T-helper 1 cell treated with Interleukin-12 subunit alpha and Interleukin-12 subunit beta and Interleukin-4 antibody, amounts not matched to agents 30 μg/mL and 1 μg/mL, for 36 hours (primary cell): ENCODE data around the gene BMP4.

Experiments
- H3K27ac Mint-ChIP-seq: one replicate; pipeline ENCODE4 v1.8.0; 2021; ENCODE audit warnings: mild to moderate bottlenecking, mixed read lengths
- H3K27me3 Mint-ChIP-seq: one replicate; pipeline ENCODE4 v1.8.0; 2021; ENCODE audit warnings: low read depth, mixed read lengths
- H3K36me3 Mint-ChIP-seq: one replicate; pipeline ENCODE4 v1.8.0; 2021; ENCODE audit warnings: low read depth, mixed read lengths
- H3K4me1 Mint-ChIP-seq: one replicate; pipeline ENCODE4 v1.8.0; 2021; ENCODE audit warnings: low read depth, mixed read lengths
- H3K4me3 Mint-ChIP-seq: one replicate; pipeline ENCODE4 v1.8.0; 2021; ENCODE audit warnings: mild to moderate bottlenecking, moderate library complexity, mixed read lengths
- H3K9me3 Mint-ChIP-seq: one replicate; pipeline ENCODE4 v1.8.0; 2021; ENCODE audit warnings: mixed read lengths

The BMP4 gene

DNA sequence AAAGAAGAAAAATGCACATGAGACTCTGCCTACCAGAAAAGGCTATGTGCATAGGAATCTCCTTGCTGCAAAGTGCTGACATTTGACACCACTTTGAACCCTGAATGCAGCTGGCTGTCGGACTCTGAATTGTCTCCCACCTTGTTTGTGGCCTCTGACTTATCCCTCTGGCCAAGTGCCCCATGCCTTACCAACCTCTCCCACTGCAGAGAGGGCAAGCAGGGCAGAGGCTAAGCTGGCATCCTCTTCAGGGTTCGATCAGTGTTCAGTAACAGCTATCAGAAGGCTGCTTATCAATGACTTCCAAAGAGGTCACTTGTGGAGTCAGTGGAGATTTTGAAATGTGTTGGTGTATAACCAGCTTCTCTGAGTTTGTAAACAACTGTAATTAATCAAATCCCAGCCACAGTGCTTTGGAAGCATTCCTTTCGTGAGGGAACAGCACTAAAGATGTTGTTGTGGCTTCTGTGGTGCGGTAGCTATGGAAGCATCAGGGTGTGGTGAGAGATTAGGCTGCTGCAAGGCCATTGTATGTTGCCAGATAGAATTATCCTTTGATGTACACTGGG, 22.6 kb upstream of the BMP4 start:
- H3K9me3 Mint-ChIP-seq, result peaks cover 3% of the 10 kb centered on the region
- no peak overlapping the region for H3K4me3 Mint-ChIP-seq
- no peak overlapping the region for H3K27ac Mint-ChIP-seq
- no peaks in the 10 kb centered on the region for H3K36me3 Mint-ChIP-seq
- H3K27me3 Mint-ChIP-seq, result no peaks in the 10 kb centered on the region
- no peaks in the 10 kb centered on the region for H3K4me1 Mint-ChIP-seq

DNA sequence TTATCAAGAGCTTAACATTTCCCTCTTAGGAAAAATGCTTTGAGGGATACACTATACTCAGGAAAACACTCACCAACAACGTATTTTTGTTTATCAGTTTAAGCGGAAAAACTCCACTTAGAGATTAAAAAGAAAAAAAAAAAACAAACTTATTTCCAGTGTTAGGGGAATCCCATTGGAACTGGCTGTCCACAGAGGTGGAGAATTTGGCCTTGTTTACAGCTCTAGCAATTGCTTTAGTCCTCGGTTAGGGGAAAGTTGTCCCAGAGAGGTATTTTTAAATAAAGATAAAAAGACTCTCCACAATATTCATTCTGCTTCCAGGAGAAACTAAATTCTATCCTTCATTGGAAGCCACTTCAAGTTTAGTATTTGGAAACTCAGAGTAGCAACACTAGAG, 21.6 kb upstream of the BMP4 start:
- Mint-ChIP-seq H3K4me1 (no peaks in the 10 kb centered on the region), H3K36me3 (no peaks in the 10 kb centered on the region), H3K4me3 (no peak overlapping the region), H3K9me3 (no peaks in the 10 kb centered on the region), H3K27me3 (peaks cover 3% of the 10 kb centered on the region), H3K27ac (no peak overlapping the region)

DNA sequence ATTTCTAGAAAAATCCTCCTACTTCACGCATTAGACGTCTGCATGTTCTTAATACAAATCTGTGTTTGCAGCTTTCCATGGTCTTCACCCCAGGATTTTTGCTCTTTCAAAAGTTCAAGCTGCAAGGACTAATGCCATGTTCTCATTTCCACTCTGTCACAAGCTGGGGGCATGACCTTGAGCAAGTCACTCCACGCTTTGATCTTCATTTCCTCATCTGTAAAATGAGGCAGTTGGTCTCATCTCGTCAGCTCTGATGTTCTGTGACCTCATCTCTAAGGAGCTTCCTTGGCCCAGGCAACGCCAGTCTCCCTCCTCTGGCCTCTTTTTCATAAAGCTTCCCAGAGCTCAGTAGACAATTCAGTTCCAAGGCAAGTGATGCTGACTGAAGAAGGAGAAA, 18.8 kb upstream of the BMP4 start:
- H3K27me3 Mint-ChIP-seq, result peaks cover 3% of the 10 kb centered on the region
- no peak overlapping the region for H3K27ac Mint-ChIP-seq
- H3K4me3 Mint-ChIP-seq, result no peak overlapping the region
- H3K9me3 Mint-ChIP-seq, result no peaks in the 10 kb centered on the region
- H3K36me3 Mint-ChIP-seq, result no peaks in the 10 kb centered on the region
- no peaks in the 10 kb centered on the region for H3K4me1 Mint-ChIP-seq

DNA sequence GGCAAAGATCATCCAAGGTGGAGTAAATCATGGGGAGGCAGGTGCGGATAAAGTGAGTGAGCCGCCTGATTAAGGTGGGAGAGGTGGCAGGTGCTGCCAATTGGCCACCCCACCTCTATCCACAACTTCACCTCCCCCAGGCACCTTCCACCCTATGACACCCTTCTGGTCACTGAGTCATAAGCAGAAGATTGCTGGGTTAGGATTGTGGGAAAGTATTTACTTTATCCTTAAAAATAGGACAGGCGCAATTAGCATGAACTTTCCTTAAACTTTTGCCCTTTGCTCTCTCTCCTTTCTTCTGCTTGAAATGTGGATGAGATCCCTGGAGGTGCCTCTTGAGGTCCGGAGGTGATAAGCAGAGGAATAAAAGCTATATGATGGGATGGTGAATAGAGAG, 14.9 kb upstream of the BMP4 start:
- Mint-ChIP-seq H3K9me3 (no peaks in the 10 kb centered on the region), H3K27me3 (peaks cover 3% of the 10 kb centered on the region), H3K4me1 (no peaks in the 10 kb centered on the region), H3K4me3 (no peak overlapping the region), H3K27ac (no peak overlapping the region), H3K36me3 (no peaks in the 10 kb centered on the region)

DNA sequence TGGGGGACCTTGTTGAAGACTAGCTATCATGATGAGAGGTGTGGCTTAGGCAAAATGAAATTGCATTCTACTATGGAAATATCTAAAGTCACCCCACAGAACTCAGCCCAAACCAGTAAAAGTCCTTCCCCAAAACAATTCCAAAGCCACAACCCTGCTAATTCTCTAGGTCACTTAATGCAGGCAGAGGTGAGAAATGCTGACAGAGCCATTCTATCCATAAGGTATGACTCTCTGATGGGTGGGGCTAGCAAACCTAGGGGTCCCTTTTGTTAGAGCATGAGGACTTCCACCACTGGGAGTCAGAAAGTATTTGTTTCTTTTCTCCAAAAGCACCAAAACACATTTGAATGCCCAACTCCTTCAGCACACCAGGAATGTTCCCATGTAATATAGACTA, 12.7 kb upstream of the BMP4 start:
- Mint-ChIP-seq H3K36me3 (no peaks in the 10 kb centered on the region), H3K4me3 (no peak overlapping the region), H3K9me3 (no peaks in the 10 kb centered on the region), H3K27ac (no peak overlapping the region), H3K27me3 (peaks cover 16% of the 10 kb centered on the region), H3K4me1 (no peaks in the 10 kb centered on the region)

DNA sequence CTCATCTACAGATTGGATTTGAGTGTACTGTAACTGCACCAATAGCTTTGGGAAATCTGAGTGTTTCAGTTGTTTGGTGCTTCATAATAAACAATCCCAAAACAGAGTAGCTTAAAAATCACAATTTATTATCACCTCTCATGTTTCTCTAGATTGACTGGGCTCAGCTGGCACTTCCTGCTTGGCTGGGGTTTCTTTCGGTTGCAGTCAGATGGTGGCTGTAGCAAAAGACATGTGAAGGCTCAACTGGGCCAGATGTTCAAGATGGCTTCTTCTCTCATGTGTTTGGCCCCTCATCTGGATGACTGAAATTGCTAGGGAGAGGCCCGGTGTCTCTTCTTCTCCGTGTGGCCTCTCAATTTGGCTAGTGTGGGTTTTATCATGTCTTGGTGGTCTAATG, 12.1 kb upstream of the BMP4 start:
- Mint-ChIP-seq H3K27me3 (peaks cover 22% of the 10 kb centered on the region), H3K27ac (no peak overlapping the region), H3K4me1 (no peaks in the 10 kb centered on the region), H3K4me3 (no peak overlapping the region), H3K36me3 (no peaks in the 10 kb centered on the region), H3K9me3 (no peaks in the 10 kb centered on the region)

DNA sequence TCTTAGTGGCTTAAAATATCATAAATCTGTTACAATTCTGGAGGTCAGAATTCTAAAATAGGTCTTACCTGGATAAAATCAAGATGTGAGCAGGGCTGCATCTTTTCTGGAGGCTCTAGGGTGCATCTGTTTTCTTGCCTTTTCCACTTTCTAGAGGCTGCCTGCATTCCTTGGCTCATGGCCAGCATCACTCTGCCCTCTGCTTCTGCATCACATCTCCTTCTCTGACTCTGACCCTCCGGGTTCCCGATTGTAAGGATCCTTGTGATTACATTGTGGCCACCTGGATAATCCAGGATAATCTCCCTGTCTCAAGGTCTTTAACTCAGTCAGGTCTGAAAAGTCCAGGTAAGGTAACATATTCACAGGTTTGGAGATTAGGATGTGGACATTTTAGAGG, 11.0 kb upstream of the BMP4 start:
- Mint-ChIP-seq H3K36me3 (peaks cover 2% of the 10 kb centered on the region), H3K27ac (no peak overlapping the region), H3K27me3 (peaks cover 31% of the 10 kb centered on the region), H3K4me3 (no peak overlapping the region), H3K4me1 (peaks cover 3% of the 10 kb centered on the region), H3K9me3 (no peaks in the 10 kb centered on the region)

DNA sequence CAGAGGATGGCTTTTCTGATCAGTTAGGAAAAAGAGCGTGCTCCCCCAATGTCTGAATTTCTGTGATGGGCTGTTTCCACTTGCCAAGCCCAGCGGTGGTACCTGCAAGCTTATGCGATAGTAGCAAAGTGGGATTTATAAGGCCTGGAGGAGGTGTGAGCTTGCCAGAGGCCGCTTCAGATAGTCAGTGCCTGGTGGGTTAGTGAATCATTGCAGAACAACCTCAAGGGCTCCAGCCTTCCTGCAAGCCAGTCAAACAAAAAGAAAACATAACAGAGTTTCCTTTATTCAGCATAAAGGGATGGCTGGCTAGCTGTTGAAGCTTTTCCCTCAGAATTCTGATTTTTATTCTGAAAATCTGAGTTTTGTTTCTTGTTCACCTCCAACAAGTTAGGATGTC, 7.6 kb upstream of the BMP4 start:
- Mint-ChIP-seq H3K4me1 (peaks cover 3% of the 10 kb centered on the region), H3K9me3 (no peaks in the 10 kb centered on the region), H3K4me3 (no peak overlapping the region), H3K36me3 (peaks cover 2% of the 10 kb centered on the region), H3K27me3 (peaks cover 54% of the 10 kb centered on the region), H3K27ac (no peak overlapping the region)

DNA sequence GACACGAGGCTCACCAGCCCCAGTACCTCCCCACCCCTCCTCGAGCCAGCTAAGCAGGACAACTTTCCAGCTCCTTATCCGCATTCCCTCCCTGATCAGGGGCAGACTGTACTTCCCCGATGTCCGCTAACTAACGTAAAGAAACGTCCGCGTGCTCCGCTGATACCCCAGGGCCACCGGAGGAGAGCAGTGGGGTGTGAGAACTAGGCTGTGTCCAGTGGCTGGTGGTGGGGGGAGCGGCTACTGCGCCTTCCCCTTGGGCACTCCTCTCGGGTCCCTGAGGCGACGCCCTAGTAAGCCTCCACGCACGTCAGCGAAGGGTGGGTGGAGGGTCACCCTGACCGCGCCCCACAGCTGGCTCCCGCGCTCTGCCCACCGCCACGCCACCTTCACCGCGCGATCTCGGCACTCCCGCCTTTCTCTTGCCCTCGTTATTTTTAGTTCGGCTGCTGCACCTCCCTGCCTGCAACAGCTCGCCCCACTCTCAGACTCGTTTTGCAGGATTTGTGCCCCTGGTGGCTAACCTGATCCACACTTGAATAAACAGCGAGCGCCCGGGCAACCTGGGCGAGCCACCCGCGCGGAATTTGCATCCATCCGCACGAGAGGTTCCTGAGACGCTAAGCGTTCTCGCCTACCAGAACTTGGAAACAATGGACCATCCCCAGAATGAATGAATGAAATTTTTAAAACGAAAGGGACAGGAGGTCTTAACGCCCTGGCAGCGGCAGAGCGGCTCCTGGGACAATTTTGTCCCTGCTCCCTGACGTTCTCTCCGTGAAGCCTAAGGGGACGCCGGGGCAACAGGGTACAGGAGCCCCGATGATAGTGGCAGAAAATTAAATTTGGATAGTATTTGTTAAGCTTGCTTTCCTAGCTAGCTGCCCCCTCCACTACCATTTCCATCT, 6.9 kb upstream of the BMP4 start:
- Mint-ChIP-seq H3K4me1 (peaks cover 3% of the 10 kb centered on the region), H3K27me3 (peaks cover 59% of the 10 kb centered on the region), H3K27ac (no peak overlapping the region), H3K9me3 (no peaks in the 10 kb centered on the region), H3K4me3 (no peak overlapping the region), H3K36me3 (peaks cover 2% of the 10 kb centered on the region)

DNA sequence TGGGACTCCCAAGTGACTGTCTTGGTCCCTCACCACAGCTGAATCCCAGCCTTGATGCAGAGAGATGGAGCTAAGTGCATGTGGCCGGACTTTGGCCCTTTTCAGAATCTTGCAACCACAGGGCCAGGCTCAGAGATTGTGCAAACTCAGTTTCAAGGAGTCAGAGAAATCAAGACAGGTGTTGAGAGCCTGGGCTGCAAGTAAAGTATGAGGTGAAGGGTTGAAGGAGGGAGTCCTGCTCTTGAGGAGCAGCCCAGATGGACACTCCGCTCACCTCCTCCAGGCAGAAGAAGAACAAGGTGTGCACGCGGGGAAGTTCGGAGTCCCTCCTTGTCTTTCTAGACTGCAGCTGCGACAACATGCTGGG, 6.3 kb upstream of the BMP4 start:
- Mint-ChIP-seq H3K27me3 (peaks cover 59% of the 10 kb centered on the region), H3K36me3 (peaks cover 2% of the 10 kb centered on the region), H3K27ac (no peak overlapping the region), H3K4me1 (peaks cover 3% of the 10 kb centered on the region), H3K9me3 (no peaks in the 10 kb centered on the region), H3K4me3 (no peak overlapping the region)

DNA sequence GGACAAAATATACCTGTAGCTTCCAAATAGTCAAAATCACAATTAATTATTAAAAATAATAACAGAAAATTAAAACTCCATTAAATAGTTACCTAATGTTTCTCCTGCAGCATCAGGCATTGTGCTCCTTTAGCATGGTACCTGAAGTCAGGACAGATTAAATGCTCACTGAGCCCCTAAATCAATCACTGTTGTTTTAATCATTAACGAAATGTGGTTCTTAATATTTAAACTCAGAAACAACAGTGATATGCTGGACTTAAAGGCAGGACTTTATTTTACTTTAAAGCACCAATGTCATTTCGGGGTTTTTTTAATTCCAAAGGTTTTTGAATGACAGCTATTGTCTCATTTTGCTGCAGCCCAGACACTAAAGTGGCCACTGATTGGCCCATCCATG, 2.0 kb upstream of the BMP4 start:
- H3K4me3 Mint-ChIP-seq, result no peak overlapping the region
- H3K27me3 Mint-ChIP-seq, result peaks cover 76% of the 10 kb centered on the region
- H3K27ac Mint-ChIP-seq, result no peak overlapping the region
- H3K9me3 Mint-ChIP-seq, result no peaks in the 10 kb centered on the region
- H3K36me3 Mint-ChIP-seq, result peaks cover 2% of the 10 kb centered on the region
- peaks cover 13% of the 10 kb centered on the region for H3K4me1 Mint-ChIP-seq

DNA sequence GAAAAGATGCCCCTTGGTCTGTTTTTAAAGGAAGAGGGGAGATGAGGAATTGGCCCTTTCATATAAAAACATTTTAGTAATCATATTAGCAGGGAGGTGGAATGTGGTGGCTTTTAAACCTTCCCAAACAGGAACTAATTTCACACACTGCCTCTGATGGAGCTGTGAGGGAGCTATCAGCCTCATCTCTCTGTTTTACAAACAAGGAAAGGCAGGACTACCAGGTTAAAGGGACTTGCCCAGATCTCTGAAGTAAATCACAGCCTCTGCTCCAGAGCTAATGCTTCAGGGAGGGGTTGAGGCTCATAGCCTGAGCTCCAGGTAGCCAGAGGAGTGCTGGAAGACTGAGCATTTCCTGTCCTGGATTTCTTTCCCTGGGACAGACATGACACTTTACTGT, 1.1 kb upstream of the BMP4 start:
- H3K4me3 Mint-ChIP-seq, result no peak overlapping the region
- no peaks in the 10 kb centered on the region for H3K9me3 Mint-ChIP-seq
- no peaks in the 10 kb centered on the region for H3K36me3 Mint-ChIP-seq
- H3K27me3 Mint-ChIP-seq, result peaks cover 73% of the 10 kb centered on the region
- no peak overlapping the region for H3K27ac Mint-ChIP-seq
- H3K4me1 Mint-ChIP-seq, result peaks cover 14% of the 10 kb centered on the region

DNA sequence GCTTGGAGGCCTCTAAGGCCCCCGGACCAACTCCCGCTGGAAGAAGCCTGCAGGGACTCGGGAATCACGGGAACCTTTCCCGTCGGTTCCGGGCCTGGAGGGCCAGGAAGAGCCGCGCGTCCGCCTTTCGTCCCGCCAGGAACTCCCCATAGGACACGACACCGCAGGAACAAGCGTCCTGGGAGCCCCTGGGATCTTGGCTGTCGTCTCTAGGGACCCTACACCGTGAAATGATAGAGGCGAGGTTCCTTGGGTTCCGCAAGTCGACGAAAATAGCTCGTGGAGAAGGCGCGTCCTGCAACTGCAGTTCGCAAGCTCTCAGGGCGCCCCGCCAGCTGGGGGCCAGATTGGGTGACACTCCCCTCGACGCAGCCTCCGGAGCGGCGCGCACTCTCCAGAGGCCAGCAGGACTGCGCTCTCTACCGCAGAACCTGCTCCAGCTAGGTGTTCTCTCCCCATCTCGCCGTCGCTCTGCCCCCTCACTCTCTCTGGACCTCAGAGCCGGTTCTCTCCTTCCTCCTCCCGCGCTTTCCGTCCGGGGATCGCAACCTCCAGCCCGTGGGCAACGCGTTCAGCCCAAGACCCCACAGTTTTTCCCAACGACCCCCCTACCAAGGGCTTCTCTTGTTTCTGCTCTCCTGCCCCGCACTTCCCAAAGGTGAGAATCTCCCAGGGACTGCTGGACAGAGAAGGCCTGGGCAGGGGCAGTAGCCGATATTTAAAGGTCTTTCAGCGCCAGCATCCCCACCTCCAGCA, 776 bp downstream of the BMP4 start:
- Mint-ChIP-seq H3K9me3 (no peaks in the 10 kb centered on the region), H3K4me3 (peak overlapping the region; percentile 48), H3K36me3 (no peaks in the 10 kb centered on the region), H3K27ac (no peak overlapping the region), H3K4me1 (peaks cover 14% of the 10 kb centered on the region), H3K27me3 (peaks cover 77% of the 10 kb centered on the region)

DNA sequence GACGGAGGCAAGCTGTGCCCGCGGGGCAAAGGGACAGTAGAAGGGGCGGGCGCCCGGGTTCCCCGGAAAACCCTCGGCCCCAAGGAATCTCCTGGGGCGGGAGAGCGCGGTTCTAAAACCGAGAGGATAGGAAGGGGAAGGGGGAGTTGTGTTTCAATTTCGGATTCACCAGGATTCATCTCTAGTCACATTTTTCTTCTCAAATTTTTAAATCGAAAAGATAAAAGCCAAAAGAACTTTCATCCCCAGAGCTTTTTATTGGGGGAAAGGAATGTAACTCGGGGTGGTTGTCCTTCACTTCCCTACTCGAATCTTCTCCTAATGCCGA, 1.4 kb downstream of the BMP4 start:
- Mint-ChIP-seq H3K27ac (no peak overlapping the region), H3K36me3 (no peaks in the 10 kb centered on the region), H3K9me3 (no peaks in the 10 kb centered on the region), H3K4me1 (peaks cover 14% of the 10 kb centered on the region), H3K4me3 (peak overlapping the region; percentile 48), H3K27me3 (peaks cover 75% of the 10 kb centered on the region)
